BLaER1 (cell line): Measurements from ENCODE around the gene DNAJB12.

Source experiments
- H3K27ac ChIP-seq: shearing (Covaris generic); formaldehyde crosslinking; 2 replicates; pipeline ENCODE4 v1.8.1; 2022
- H3K27me3 ChIP-seq: shearing (Covaris generic); formaldehyde crosslinking; 2 replicates; pipeline ENCODE4 v1.8.1; 2022
- H3K36me3 ChIP-seq: shearing (Covaris generic); formaldehyde crosslinking; 2 replicates; pipeline ENCODE4 v1.8.1; 2022
- H3K4me1 ChIP-seq: shearing (Covaris generic); formaldehyde crosslinking; 2 replicates; pipeline ENCODE4 v1.8.1; 2022
- H3K4me2 ChIP-seq: shearing (Covaris generic); formaldehyde crosslinking; 2 replicates; pipeline ENCODE4 v1.8.1; 2022
- H3K4me3 ChIP-seq: shearing (Covaris generic); formaldehyde crosslinking; 2 replicates; pipeline ENCODE4 v1.8.1; 2022
- H3K9ac ChIP-seq: shearing (Covaris generic); formaldehyde crosslinking; 2 replicates; pipeline ENCODE4 v1.8.1; 2022
- H3K9me3 ChIP-seq: shearing (Covaris generic); formaldehyde crosslinking; 2 replicates; pipeline ENCODE4 v1.8.1; 2022
- H4K20me1 ChIP-seq: shearing (Covaris generic); formaldehyde crosslinking; 2 replicates; pipeline ENCODE4 v1.8.1; 2022
- Cebpa-rat ChIP-seq: shearing (Covaris generic); IDR thresholded peaks from 2 replicates; pipeline ENCODE4 v1.8.1; 2022

DNAJB12 gene

DNA sequence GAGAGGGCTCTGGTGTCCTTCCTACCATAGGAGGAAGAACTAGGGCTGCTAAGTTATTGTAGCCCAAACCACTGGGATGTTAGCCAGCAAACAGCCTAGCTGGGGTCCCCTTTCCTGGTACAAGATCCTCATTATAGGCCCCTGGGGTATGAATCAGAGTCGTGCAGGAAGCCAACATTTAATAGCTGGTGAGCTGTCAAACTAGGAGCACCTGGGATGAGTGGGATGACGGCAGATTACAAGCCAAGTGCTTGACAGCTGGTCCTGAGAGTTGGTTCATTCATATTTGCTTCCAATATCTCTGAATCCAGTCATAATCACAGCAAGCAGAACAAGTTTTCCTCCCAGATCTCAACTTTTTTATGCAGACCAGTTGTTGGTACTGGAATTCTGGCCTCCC lies 25.1 kb upstream of the DNAJB12 start:
- peaks cover 8% of the 10 kb centered on the region; the same call in 1 of the 2 replicates for H3K4me1 ChIP-seq
- H3K27me3 ChIP-seq, result no peaks in the 10 kb centered on the region
- no peak overlapping the region for H3K27ac ChIP-seq
- no peak overlapping the region for H3K9ac ChIP-seq
- TF ChIP-seq Cebpa-rat, result no peak
- peaks cover 18% of the 10 kb centered on the region; the same call in 1 of the 2 replicates for H3K36me3 ChIP-seq
- H3K9me3 ChIP-seq, result no peaks in the 10 kb centered on the region
- H3K4me2 ChIP-seq, result no peak overlapping the region
- H4K20me1 ChIP-seq, result no peaks in the 10 kb centered on the region
- H3K4me3 ChIP-seq, result no peak overlapping the region

DNA sequence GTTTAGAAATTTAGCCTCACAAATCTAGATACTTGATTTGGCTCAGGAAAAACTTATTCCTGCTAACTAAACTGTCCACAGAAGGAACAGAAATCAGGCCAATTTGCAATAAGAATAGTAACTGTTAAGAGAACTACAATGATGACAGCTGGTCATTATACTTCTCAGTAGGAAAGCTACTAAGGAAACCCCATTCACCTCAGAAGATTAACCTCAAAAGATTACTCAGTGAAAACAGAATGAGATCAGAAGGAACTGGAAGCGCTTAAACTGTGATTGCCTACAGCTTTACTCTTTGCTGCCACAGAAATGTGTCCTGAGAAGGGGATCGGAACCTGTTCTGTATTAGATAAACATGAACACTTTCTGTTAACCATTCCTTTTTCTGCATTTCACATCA lies 24.3 kb upstream of the DNAJB12 start:
- H3K4me1 ChIP-seq, result peaks cover 8% of the 10 kb centered on the region; the same call in 1 of the 2 replicates
- H3K27ac ChIP-seq, result no peak overlapping the region
- TF ChIP-seq Cebpa-rat, result no peak
- H4K20me1 ChIP-seq, result no peaks in the 10 kb centered on the region
- H3K36me3 ChIP-seq, result peaks cover 19% of the 10 kb centered on the region
- no peaks in the 10 kb centered on the region for H3K9me3 ChIP-seq
- H3K27me3 ChIP-seq, result no peaks in the 10 kb centered on the region
- no peak overlapping the region for H3K4me3 ChIP-seq
- H3K9ac ChIP-seq, result no peak overlapping the region
- H3K4me2 ChIP-seq, result no peak overlapping the region

DNA sequence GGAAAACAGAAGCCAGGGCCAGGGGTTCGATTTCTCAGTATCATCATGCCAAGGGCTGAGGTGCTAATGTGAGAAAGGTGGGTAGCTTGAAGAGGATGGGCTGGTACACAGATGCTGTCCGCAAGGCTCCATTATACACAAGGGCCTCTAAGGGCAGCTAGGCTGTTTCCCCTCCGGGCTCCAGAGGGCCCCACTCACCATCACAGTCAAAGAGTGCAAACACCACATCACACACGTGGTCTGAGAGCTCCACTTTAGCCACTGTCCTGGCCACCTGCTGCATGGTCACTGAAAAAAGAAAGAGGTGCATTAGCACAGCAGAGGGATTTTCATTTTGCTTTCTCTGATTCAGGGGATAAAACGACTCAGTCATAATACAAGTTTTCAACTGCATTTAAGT lies 20.9 kb upstream of the DNAJB12 start:
- no peak overlapping the region for H3K4me3 ChIP-seq
- no peak for TF ChIP-seq Cebpa-rat
- H3K27ac ChIP-seq, result no peak overlapping the region
- H3K36me3 ChIP-seq, result peaks cover 23% of the 10 kb centered on the region
- H3K9ac ChIP-seq, result no peak overlapping the region
- no peak overlapping the region for H3K4me2 ChIP-seq
- peaks cover 8% of the 10 kb centered on the region; the same call in 1 of the 2 replicates for H3K4me1 ChIP-seq
- H4K20me1 ChIP-seq, result no peaks in the 10 kb centered on the region
- no peaks in the 10 kb centered on the region for H3K9me3 ChIP-seq
- no peaks in the 10 kb centered on the region for H3K27me3 ChIP-seq

DNA sequence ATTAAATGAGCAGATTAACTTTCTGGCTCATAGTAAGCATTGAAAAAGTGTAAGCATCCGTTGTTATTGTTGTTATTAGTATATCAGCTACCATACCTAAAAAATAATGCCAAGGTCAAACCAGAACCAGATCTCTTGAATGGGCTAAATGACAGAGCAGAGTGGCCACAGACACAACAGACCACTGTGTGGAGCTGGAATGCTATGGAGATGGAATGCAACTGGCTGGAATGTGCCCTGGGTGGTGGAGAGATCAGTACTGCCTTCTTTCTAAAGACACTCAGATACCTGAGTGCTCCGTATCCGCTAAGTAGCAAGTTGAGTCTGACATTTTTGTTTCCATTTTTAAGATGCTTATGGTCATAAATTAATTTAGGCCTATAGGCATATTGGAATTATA lies 20.5 kb upstream of the DNAJB12 start:
- H3K4me3 ChIP-seq, result no peak overlapping the region
- H3K27ac ChIP-seq, result no peak overlapping the region

DNA sequence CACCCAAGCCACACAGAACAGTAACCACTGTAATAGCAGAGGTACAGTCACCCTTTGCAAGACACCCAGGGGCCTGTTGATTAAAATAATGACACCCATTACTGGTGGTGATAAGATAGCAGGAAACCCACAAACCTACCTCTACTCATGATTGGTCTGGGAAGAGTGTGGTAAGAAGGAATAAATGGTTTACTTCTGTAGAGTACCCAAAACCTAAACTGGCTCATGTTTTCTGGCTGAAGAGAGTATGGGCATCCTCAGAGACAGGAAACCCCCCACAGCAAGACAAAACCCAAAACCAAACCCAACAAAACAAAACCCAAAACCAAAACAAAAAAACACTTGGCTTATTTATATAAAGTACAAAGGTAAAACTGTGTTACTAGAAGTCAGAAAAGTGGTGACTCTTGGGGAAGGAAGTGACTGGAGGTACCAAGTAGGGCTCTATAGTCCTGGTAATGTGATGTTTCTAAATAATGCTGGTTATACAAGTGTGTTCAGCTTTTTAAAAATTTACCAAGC lies 15.5 kb upstream of the DNAJB12 start:
- Histone ChIP-seq H3K4me2 (no peak overlapping the region), H3K9ac (no peak overlapping the region)
- no peak for TF ChIP-seq Cebpa-rat

More for the DNA sequence above, 20.5 kb upstream of the DNAJB12 start:
- peaks cover 23% of the 10 kb centered on the region for H3K36me3 ChIP-seq
- no peak overlapping the region for H3K4me2 ChIP-seq
- no peaks in the 10 kb centered on the region for H4K20me1 ChIP-seq
- H3K9ac ChIP-seq, result no peak overlapping the region
- H3K9me3 ChIP-seq, result no peaks in the 10 kb centered on the region
- H3K27me3 ChIP-seq, result no peaks in the 10 kb centered on the region
- no peak for TF ChIP-seq Cebpa-rat
- peaks cover 8% of the 10 kb centered on the region; the same call in 1 of the 2 replicates for H3K4me1 ChIP-seq

DNA sequence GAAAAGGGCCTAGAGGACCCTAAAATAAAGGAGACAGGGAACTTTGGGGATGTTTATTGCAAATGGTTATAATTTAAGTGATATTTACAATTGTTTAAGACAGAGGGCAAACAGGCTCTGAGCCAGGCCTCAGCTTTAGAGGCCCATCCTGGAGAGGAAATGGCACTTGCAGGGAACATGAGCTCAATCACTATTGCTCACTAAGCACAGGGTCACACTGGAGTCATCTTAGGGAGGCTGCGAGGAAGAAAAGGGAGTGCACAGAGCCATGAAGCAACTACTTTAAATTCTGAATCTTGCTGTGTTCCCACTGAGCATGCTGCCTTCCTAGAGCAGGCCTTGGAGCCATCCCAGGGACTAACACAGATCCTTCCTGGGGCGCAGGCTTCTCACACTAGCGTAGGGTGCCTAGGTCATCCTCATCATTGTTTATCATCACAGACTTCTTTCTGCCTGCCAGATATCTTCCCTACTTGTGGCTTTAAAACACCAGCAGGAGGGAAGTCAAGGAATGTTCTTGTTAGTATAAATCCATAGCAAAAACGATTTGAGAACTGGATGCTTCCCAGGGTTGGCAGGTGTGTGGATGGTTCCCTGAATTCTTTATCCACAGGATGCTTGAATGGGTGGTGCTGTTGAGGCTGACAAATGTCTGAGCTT lies 12.7 kb upstream of the DNAJB12 start:
- Histone ChIP-seq H3K4me3 (no peak overlapping the region), H4K20me1 (no peaks in the 10 kb centered on the region), H3K36me3 (peaks cover 37% of the 10 kb centered on the region), H3K9ac (no peak overlapping the region), H3K4me2 (no peak overlapping the region), H3K27ac (no peak overlapping the region), H3K9me3 (no peaks in the 10 kb centered on the region), H3K27me3 (no peaks in the 10 kb centered on the region), H3K4me1 (peaks cover 12% of the 10 kb centered on the region)
- TF ChIP-seq Cebpa-rat, result no peak

More for the DNA sequence above, 15.5 kb upstream of the DNAJB12 start:
- H3K9me3 ChIP-seq, result no peaks in the 10 kb centered on the region
- no peaks in the 10 kb centered on the region for H3K4me1 ChIP-seq
- no peaks in the 10 kb centered on the region for H4K20me1 ChIP-seq
- H3K27me3 ChIP-seq, result no peaks in the 10 kb centered on the region
- peaks cover 44% of the 10 kb centered on the region for H3K36me3 ChIP-seq
- H3K27ac ChIP-seq, result no peak overlapping the region
- no peak overlapping the region for H3K4me3 ChIP-seq

DNA sequence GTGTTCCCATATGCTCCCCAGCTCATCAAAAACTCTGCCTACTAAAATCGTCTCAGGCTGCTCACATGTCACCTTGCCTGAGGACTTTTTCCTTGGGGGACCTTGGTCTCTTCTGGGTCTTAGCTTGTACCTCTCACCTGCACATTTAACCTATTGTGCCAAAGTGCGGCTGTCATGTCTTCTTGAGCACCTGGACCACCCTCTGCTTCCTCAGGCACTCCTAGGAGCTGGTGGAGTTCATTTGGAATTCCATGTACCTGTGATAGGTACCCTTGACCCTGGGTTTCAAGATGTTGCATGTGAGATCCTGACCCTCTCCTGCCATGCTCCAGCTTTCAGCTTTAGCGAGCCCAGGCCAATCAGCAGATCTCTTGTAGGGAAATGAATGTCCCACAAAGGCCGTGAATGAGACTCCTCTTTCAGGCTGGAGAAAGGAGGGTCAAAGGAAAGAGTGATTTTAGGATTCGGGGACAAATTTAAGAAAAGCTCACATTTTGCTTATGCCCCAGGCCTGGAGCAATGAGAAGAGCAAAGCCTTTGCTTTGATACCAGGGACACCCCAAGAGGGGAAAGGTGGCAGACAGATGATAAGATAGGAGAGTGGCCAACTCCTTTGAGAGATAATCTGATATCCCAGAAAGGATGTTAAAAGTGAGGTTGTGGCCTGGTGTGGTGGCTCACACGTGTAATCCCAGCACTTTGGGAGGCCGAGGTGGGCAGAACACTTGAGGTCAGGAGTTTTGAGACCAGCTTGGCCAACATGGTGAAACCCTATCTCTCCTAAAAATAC lies 10.6 kb upstream of the DNAJB12 start:
- Histone ChIP-seq H3K4me1 (peaks cover 12% of the 10 kb centered on the region), H3K4me3 (no peak overlapping the region), H4K20me1 (no peaks in the 10 kb centered on the region), H3K27ac (0 out of 2 replicates have a peak overlapping the region, but pooled peaks have one; percentile 60), H3K9me3 (no peaks in the 10 kb centered on the region), H3K36me3 (peaks cover 37% of the 10 kb centered on the region), H3K9ac (peak overlapping the region; percentile 70; the same call in 1 of the 2 replicates), H3K4me2 (peak overlapping the region; percentile 72; the same call in 1 of the 2 replicates), H3K27me3 (no peaks in the 10 kb centered on the region)
- no peak for TF ChIP-seq Cebpa-rat

DNA sequence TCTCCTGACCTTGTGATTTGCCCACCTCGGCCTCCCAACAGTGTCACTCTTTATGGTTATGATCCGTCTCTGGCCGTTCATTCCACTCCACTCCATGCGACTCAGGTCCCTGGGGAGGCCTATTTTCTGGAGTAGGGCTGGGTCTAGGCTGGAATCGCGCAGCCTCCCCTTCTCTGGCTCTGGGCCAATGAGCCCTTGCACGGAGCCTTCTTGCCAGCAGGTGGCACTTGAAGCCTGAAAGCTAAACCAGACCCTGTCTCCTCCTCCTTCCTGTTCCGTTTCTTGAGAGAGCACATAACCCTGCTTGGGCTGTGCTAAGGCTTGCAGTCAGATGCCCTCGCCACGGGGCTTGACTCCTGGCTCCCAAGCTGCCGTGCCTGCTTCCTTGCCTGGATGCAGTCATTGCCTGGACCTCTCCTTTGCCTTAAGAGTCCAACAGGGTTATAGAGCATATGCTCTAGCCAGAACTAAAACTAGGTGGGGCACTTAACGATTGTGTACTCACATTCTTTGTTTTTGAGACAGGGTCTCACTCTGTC lies 9.6 kb upstream of the DNAJB12 start:
- Histone ChIP-seq H3K9me3 (no peaks in the 10 kb centered on the region), H3K4me1 (peaks cover 12% of the 10 kb centered on the region), H3K36me3 (peaks cover 37% of the 10 kb centered on the region), H3K27me3 (no peaks in the 10 kb centered on the region), H4K20me1 (no peaks in the 10 kb centered on the region), H3K9ac (peak overlapping the region; percentile 70; the same call in 1 of the 2 replicates), H3K27ac (peak overlapping the region; percentile 60; the same call in 1 of the 2 replicates), H3K4me3 (peak overlapping the region; percentile 33; the same call in 1 of the 2 replicates), H3K4me2 (peak overlapping the region; percentile 72)
- TF ChIP-seq Cebpa-rat, result no peak

DNA sequence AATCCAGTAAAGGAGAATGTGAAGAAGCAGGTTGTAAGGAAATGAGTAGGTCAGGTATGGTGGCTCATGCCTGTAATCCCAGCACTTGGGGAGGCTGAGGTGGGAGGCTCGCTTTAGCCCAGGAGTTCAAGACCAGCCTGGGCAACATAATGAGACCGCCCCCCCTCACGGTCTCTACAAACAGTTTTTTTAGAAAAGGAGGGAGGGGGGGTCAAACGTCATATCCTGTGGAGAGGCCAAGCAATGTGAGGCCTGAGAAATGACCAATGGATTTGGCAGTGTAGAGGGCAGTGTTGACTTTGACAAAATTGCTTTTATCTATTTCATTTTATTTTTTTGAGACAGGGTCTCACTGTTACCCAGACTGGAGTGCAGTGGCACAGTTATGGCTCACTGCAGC lies 2.3 kb upstream of the DNAJB12 start:
- Histone ChIP-seq H3K27ac (no peak overlapping the region), H3K36me3 (peaks cover 14% of the 10 kb centered on the region), H3K27me3 (no peaks in the 10 kb centered on the region), H3K9me3 (no peaks in the 10 kb centered on the region), H3K9ac (no peak overlapping the region), H3K4me2 (no peak overlapping the region), H3K4me3 (no peak overlapping the region), H3K4me1 (peaks cover 18% of the 10 kb centered on the region), H4K20me1 (peaks cover 23% of the 10 kb centered on the region)
- no peak for TF ChIP-seq Cebpa-rat
